GOT3 (cell line): ENCODE data around the gene PHGDH.

Experiments used
- DNase-seq: peaks from one replicate; lab custom pipeline; 2025; ENCODE audit warnings: mixed read lengths; lab: John Stamatoyannopoulos, UW

The PHGDH gene

GRCh38 chr1:119732465-119733168, 20.9 kb downstream of the PHGDH start:
- no peak for DNase-seq

DNA sequence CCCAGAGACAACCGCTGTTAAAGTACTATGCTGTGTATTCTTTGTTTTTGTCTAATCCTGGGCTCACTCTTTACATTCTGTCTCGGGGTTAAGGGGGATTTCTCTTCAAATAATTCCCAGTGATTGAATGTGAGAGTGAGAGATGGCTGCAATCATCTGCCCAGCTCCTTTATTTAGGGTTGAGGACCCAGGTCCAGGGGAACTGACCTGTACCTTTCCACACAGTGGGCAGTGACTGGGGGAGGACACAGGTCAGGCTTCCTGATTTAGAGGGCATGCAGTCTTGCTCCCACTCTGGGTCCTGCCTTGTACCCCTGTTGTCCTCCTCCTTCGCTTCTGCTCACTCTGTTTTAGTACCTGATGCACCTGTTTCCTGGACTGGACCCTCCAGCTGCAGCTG, 22.0 kb downstream of the PHGDH start:
- no peak for DNase-seq

DNA sequence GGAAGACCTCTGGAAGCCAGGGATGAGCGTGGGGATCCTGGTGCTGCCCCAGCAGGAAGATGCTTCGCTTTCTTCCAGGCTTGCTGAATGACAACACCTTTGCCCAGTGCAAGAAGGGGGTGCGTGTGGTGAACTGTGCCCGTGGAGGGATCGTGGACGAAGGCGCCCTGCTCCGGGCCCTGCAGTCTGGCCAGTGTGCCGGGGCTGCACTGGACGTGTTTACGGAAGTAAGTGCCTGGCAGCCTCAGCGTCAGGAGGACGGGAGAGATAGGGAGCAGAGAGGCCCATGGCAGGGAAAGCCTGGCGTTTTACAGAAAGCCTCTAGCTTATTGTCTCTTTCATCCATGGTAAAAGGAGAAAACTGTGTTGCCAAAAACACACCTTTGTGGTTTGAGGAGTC, 23.5 kb downstream of the PHGDH start:
- no peak for DNase-seq

- no peak for DNase-seq
These were observed 24.9 kb downstream of the PHGDH start for GRCh38 chr1:119736649-119737039.

DNA sequence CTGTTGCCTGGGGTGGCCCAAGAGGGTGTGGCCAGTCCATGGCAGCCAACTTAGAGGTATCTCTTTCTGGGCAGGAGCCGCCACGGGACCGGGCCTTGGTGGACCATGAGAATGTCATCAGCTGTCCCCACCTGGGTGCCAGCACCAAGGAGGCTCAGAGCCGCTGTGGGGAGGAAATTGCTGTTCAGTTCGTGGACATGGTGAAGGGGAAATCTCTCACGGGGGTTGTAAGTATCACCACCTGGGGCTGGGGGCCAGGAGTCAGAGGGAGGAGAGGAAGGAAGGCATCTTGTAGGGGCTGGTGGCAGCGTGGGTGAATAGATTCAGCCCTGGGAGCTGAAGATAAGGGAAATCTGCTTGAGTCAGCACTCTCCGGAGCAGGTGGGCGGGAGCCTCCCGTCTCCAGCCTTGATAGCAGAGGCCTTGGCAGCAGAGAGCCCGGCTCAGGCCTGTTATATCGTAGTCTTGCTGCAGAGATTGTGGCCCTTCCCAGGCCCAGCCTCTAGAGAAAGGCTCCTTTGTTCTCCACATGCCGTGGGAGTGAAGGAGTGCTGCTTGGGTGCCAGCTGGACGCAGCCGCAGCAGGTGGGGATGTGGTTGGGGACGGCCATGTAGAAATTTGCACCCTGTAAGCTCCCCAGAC, 25.4 kb downstream of the PHGDH start:
- no peak for DNase-seq

- no peak for DNase-seq
These were observed 26.5 kb downstream of the PHGDH start for GRCh38 chr1:119738100-119738720.

DNA sequence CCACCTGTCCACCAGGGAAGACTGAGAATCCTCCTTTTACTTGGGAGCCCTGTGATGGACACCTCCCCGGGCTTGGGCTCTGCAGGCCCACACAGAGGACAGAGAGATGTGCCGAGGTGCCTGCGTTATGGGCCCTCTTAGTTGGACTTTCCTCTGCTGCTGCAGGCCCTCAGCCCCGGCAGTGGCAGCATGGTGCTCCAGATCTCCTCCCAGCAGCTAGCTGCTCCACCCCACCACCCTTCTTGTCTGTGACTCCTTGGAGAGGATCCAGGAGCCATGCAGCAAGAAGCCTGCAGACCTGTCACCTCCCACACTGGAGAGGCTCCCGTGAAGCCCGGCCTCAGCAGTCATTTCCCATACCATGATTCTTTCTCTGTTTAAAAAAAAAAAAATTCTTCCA, 27.4 kb downstream of the PHGDH start:
- DNase-seq: no peak

DNA sequence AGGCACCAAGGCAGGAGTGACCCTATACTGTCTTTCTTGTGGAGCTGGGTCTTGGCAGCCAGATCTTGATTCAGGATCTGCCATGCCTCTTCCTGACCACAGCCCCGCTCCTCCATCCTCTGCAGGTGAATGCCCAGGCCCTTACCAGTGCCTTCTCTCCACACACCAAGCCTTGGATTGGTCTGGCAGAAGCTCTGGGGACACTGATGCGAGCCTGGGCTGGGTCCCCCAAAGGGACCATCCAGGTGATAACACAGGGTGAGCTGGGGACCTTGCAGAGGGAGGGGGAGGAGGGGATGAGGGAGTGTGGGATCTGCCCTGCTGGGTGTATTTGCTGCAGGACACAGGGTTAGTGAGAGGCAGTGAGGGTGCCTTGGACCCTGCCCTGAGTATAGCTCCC, 28.5 kb downstream of the PHGDH start:
- no peak for DNase-seq

GRCh38 chr1:119740896-119741780, 29.4 kb downstream of the PHGDH start:
- no peak for DNase-seq

DNA sequence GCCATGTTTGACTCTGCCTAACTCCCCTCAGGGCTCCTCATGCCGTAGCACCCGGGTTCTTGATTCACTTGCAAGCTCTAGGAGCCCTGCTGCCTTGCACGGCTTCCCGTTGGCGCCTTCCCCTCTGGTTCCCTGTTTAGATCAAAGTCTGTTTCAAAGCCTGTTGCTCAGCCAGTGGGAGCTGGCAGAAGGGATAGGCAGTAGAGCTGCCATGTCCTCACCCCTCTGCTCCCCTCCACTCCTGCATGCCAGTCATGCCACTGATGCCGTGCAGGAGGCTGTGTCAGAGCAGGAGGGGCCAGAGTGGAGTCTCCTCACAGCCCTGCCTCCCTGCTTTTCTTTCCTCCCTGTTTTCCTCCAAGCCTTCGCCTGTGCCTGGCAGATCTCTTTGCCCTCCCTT, 30.5 kb downstream of the PHGDH start:
- DNase-seq: no peak

GRCh38 chr1:119742677-119743076, 30.9 kb downstream of the PHGDH start:
- DNase-seq: no peak

- DNase-seq: no peak
These were observed 31.6 kb downstream of the PHGDH start for GRCh38 chr1:119743308-119743707.

GRCh38 chr1:119743776-119744597, 32.3 kb downstream of the PHGDH start:
- DNase-seq: no peak

DNA sequence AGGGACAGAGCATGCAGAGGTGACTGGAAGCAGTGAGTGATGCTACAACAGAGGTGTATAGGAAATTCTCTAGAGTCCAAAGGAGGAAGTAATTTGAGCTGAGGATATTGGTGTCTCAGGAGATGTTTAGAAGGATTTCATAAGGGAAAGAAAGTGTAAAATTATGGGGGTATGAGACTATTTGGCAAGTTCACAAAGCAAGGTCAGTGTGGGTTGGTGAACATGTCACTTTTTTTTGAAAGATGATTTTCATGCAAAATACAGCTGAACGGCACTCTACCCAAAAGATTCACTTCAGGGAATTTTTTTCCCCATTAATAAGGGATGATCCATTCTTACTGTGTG, 32.8 kb downstream of the PHGDH start:
- no peak for DNase-seq

- no peak for DNase-seq
These were observed 33.3 kb downstream of the PHGDH start for GRCh38 chr1:119745034-119745433.

GRCh38 chr1:119747451-119747850, 35.7 kb downstream of the PHGDH start:
- no peak for DNase-seq

GRCh38 chr1:119748040-119748439, 36.3 kb downstream of the PHGDH start:
- DNase-seq: no peak

DNA sequence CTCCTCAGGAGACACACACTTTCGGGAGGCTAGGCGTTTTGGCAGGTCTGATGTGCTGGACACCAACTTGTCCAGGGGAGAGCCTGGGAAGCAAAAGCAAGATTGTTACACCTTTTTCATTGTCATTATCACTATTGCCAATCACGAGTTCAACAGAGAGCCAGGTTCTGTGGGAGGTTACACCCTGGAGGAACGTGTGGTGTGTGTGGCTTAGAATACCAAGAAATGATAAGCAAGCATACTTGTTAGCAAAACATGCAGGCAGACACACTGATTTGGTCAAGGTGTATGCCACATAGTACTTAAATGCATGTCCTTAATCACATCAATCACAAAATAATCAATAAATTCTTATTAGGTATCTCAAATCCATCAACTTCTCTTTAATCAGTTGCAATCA, 40.9 kb downstream of the PHGDH start:
- DNase-seq: no peak

DNA sequence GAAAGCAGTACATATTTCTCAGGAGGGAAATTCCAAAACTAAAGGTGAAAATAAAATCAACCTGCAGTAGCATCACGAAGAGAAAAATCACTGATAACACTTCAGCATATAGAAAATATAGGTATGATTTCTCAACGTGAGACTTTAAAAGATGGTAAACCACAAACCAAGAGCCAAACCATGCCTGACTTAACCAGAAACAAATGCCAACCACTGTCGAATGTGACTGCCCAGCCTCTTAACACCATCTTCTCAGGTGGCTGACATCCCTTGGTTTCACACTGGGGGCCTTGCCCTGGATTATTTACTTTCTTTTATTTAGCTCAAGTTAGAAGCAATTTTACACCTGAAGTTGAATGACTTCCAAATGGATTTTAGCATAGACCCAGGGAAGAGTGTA, 46.9 kb downstream of the PHGDH start:
- no peak for DNase-seq

DNA sequence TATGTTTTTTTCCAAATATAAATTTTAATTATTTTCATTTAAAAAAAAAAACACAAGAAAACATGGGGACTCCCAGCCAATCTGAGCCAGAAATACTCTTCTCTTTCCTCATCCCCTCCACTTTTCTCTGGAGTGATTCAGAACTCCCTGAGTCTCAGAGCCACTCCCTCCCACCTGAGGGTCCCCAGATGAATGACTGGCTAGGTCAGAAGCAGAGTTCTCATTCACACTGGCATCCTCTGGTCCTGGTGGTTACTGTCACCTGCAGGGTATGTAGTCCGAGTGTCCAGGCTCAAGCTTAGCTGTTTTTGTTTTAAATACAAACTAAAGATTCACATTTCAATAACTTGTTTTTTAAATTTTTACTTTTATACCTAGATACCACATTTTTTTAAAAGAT, 50.7 kb downstream of the PHGDH start:
- no peak for DNase-seq

DNA sequence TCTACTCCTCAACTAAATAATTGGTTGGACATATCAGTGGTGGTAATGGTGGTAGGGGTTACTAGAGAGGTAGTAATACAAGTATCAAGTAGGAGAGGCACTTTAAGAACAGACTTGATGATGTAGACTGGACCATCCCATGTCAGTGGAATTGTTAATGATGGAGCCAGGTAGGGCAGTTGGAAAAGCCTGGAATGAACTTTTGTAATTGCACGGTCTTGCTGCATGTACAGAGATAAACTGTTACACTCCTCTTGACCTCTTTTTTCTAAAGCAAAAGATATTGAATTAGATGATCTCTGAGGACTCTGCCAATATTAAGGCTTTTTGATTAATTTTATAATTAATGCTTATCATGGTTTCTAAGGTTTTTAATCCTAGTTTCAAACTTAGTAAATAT, 51.2 kb downstream of the PHGDH start:
- DNase-seq: no peak

- DNase-seq: no peak
These were observed 52.5 kb downstream of the PHGDH start for GRCh38 chr1:119764220-119764619.
